Anterior cingulate cortex (tissue), 58 donors: ENCODE results near the gene R3HDML.

Experiments
- DNase-seq, 58 donors: peaks; one replicate each; lab custom pipeline; 2025; lab: John Stamatoyannopoulos, UW

R3HDML gene

GRCh38 chr20:44395461-44396340, 58.9 kb downstream of the R3HDML start:
- DNase-seq: no peak

- DNase-seq: no peak
Observed at GRCh38 chr20:44396369-44397130, 59.7 kb downstream of the R3HDML start.

- no peak for DNase-seq
Observed at GRCh38 chr20:44398335-44398734, 61.5 kb downstream of the R3HDML start.

GRCh38 chr20:44399446-44399845, 62.6 kb downstream of the R3HDML start:
- DNase-seq: no peak

- no peak for DNase-seq
Observed at GRCh38 chr20:44400671-44400969, 63.8 kb downstream of the R3HDML start.
